SJCRH30 (cell line): ENCODE results near the gene TCEAL1. TPM values are rescaled to one million over a fixed set of nuclear protein-coding genes. Genes with fewer than 3 reads are reported as not detected.
A peak's percentile ranks its signal among the peaks of the same experiment; 100 is the strongest.
"Not testable (repeated sequence)": the region's sequence is repeated elsewhere in the genome, so short reads cannot be mapped to it uniquely, and the experiment has no call there.

Experiments
- DNase-seq, 2 experiments: peaks; one replicate each; pipeline ENCODE4 v3.0.0-alpha.2; 2015 to 2020
- H3K27ac ChIP-seq: fragments of 250-450 bp; sonication (Bioruptor Pico); 2 replicates; pipeline ENCODE4 v1.5.1; 2020; ENCODE audit warnings: mild to moderate bottlenecking, moderate library complexity
- H3K27me3 ChIP-seq: fragments of 250-450 bp; sonication (Bioruptor Pico); 2 replicates; pipeline ENCODE4 v1.5.1; 2020; ENCODE audit warnings: mild to moderate bottlenecking, moderate library complexity
- H3K36me3 ChIP-seq: fragments of 250-450 bp; sonication (Bioruptor Pico); 2 replicates; pipeline ENCODE4 v1.5.1; 2020; ENCODE audit warnings: mild to moderate bottlenecking, moderate library complexity
- H3K4me1 ChIP-seq: fragments of 250-450 bp; sonication (Bioruptor Pico); 2 replicates; pipeline ENCODE4 v1.5.1; 2020; ENCODE audit warnings: mild to moderate bottlenecking, moderate library complexity
- H3K4me3 ChIP-seq: fragments of 250-450 bp; sonication (Bioruptor Pico); 2 replicates; pipeline ENCODE4 v1.5.1; 2020; ENCODE audit warnings: mild to moderate bottlenecking, moderate library complexity
- H3K9me3 ChIP-seq: fragments of 250-450 bp; sonication (Bioruptor Pico); replicated peaks from 2 replicates; pipeline ENCODE4 v1.5.1; 2020; ENCODE audit warnings: mild to moderate bottlenecking, moderate library complexity
- total RNA-seq: library from RNA; depleted of rRNA; stranded (reverse); fragments of >200 nt; shearing (Covaris generic); gene quantifications from 2 replicates; pipeline ENCODE4 v1.2.3, GENCODE V29; 2014

The TCEAL1 gene
- total RNA-seq, 1 experiment from 2014 or later, result 56.1 TPM

- no peak overlapping the region for H3K4me3 ChIP-seq
- peaks cover 10% of the 10 kb centered on the region for H3K4me1 ChIP-seq
- DNase-seq, result no peak
- no peak overlapping the region for H3K27ac ChIP-seq
- no peaks in the 10 kb centered on the region for H3K27me3 ChIP-seq
- peaks cover 2% of the 10 kb centered on the region; the same call in 1 of the 2 replicates for H3K36me3 ChIP-seq
- no peaks in the 10 kb centered on the region for H3K9me3 ChIP-seq
Measured at GRCh38 chrX:103615781-103616371, 12.9 kb upstream of the TCEAL1 start.

GRCh38 chrX:103616676-103617186, 12.0 kb upstream of the TCEAL1 start:
- H3K4me1 ChIP-seq, result peaks cover 10% of the 10 kb centered on the region
- H3K9me3 ChIP-seq, result no peaks in the 10 kb centered on the region
- peak; percentile 25 to 58 for DNase-seq
- no peak overlapping the region for H3K27ac ChIP-seq
- H3K27me3 ChIP-seq, result no peaks in the 10 kb centered on the region
- no peak overlapping the region for H3K4me3 ChIP-seq
- no peaks in the 10 kb centered on the region; the same call in 1 of the 2 replicates for H3K36me3 ChIP-seq

- Histone ChIP-seq H3K4me3 (no peak overlapping the region), H3K36me3 (peaks cover 4% of the 10 kb centered on the region; the same call in 1 of the 2 replicates), H3K4me1 (peaks cover 7% of the 10 kb centered on the region; the same call in 1 of the 2 replicates), H3K9me3 (no peaks in the 10 kb centered on the region), H3K27ac (no peak overlapping the region), H3K27me3 (no peaks in the 10 kb centered on the region)
- DNase-seq, result no peak
Measured at GRCh38 chrX:103624111-103624510, 4.7 kb upstream of the TCEAL1 start.

GRCh38 chrX:103626855-103627254, 1.9 kb upstream of the TCEAL1 start:
- Histone ChIP-seq H3K36me3 (peaks cover 4% of the 10 kb centered on the region; the same call in 1 of the 2 replicates), H3K4me1 (peaks cover 7% of the 10 kb centered on the region; the same call in 1 of the 2 replicates), H3K4me3 (no peak overlapping the region), H3K27ac (no peak overlapping the region), H3K27me3 (no peaks in the 10 kb centered on the region), H3K9me3 (no peaks in the 10 kb centered on the region)
- DNase-seq, result no peak

- H3K4me1 ChIP-seq, result peaks cover 7% of the 10 kb centered on the region; the same call in 1 of the 2 replicates
- peak; percentile 88 to 89 for DNase-seq
- H3K27me3 ChIP-seq, result no peaks in the 10 kb centered on the region
- H3K4me3 ChIP-seq, result peak overlapping the region; percentile 81
- H3K36me3 ChIP-seq, result no peaks in the 10 kb centered on the region; the same call in 1 of the 2 replicates
- no peaks in the 10 kb centered on the region for H3K9me3 ChIP-seq
- H3K27ac ChIP-seq, result peak overlapping the region; percentile 84
Measured at GRCh38 chrX:103629318-103630170, 769 bp downstream of the TCEAL1 start.

- Histone ChIP-seq H3K27me3 (no peaks in the 10 kb centered on the region), H3K36me3 (no peaks in the 10 kb centered on the region; the same call in 1 of the 2 replicates), H3K9me3 (no peaks in the 10 kb centered on the region), H3K4me3 (peak overlapping the region; percentile 81), H3K27ac (peak overlapping the region; percentile 84; the same call in 1 of the 2 replicates), H3K4me1 (peaks cover 7% of the 10 kb centered on the region; the same call in 1 of the 2 replicates)
- DNase-seq, result no peak
Measured at GRCh38 chrX:103630171-103630511, 1.4 kb downstream of the TCEAL1 start.

GRCh38 chrX:103631145-103631544, 2.4 kb downstream of the TCEAL1 start:
- no peaks in the 10 kb centered on the region for H3K27me3 ChIP-seq
- DNase-seq, result no peak
- H3K9me3 ChIP-seq, result no peaks in the 10 kb centered on the region
- H3K4me3 ChIP-seq, result no peak overlapping the region
- H3K36me3 ChIP-seq, result no peaks in the 10 kb centered on the region; the same call in 1 of the 2 replicates
- no peak overlapping the region for H3K27ac ChIP-seq
- H3K4me1 ChIP-seq, result peaks cover 7% of the 10 kb centered on the region; the same call in 1 of the 2 replicates

- Histone ChIP-seq H3K4me3 (no peak overlapping the region), H3K9me3 (no peaks in the 10 kb centered on the region), H3K27ac (no peak overlapping the region), H3K27me3 (no peaks in the 10 kb centered on the region), H3K4me1 (peaks cover 2% of the 10 kb centered on the region; the same call in 1 of the 2 replicates), H3K36me3 (no peaks in the 10 kb centered on the region)
- no peak for DNase-seq
Measured at GRCh38 chrX:103635436-103635835, 6.7 kb downstream of the TCEAL1 start.

GRCh38 chrX:103637604-103638338, 9.0 kb downstream of the TCEAL1 start:
- no peak overlapping the region for H3K27ac ChIP-seq
- DNase-seq, result no peak
- no peak overlapping the region for H3K4me3 ChIP-seq
- H3K36me3 ChIP-seq, result no peaks in the 10 kb centered on the region
- H3K4me1 ChIP-seq, result peaks cover 2% of the 10 kb centered on the region; the same call in 1 of the 2 replicates
- H3K27me3 ChIP-seq, result no peaks in the 10 kb centered on the region
- no peaks in the 10 kb centered on the region for H3K9me3 ChIP-seq

- not testable (repeated sequence) for H3K27ac ChIP-seq, H3K9me3 ChIP-seq, H3K36me3 ChIP-seq, H3K4me3 ChIP-seq, H3K27me3 ChIP-seq, H3K4me1 ChIP-seq
- DNase-seq, result peak; percentile 61 to 67
Measured at GRCh38 chrX:103638479-103639346, 9.9 kb downstream of the TCEAL1 start.

GRCh38 chrX:103640401-103641155, 11.8 kb downstream of the TCEAL1 start:
- H3K27me3 ChIP-seq, result no peaks in the 10 kb centered on the region
- no peaks in the 10 kb centered on the region for H3K9me3 ChIP-seq
- H3K4me1 ChIP-seq, result peaks cover 2% of the 10 kb centered on the region; the same call in 1 of the 2 replicates
- H3K36me3 ChIP-seq, result no peaks in the 10 kb centered on the region
- no peak for DNase-seq
- no peak overlapping the region for H3K27ac ChIP-seq
- no peak overlapping the region for H3K4me3 ChIP-seq

- DNase-seq, result no peak
- H3K4me1 ChIP-seq, result peaks cover under 1% of the 10 kb centered on the region; the same call in 1 of the 2 replicates
- no peaks in the 10 kb centered on the region for H3K27me3 ChIP-seq
- H3K4me3 ChIP-seq, result no peak overlapping the region
- H3K36me3 ChIP-seq, result no peaks in the 10 kb centered on the region
- H3K27ac ChIP-seq, result no peak overlapping the region
- no peaks in the 10 kb centered on the region for H3K9me3 ChIP-seq
Measured at GRCh38 chrX:103644125-103644524, 15.3 kb downstream of the TCEAL1 start.

- no peak for DNase-seq
- Histone ChIP-seq H3K27me3 (no peaks in the 10 kb centered on the region), H3K27ac (no peak overlapping the region), H3K9me3 (no peaks in the 10 kb centered on the region), H3K36me3 (no peaks in the 10 kb centered on the region), H3K4me3 (no peak overlapping the region), H3K4me1 (no peaks in the 10 kb centered on the region)
Measured at GRCh38 chrX:103647630-103648029, 18.9 kb downstream of the TCEAL1 start.
